Measurements from ENCODE around the gene CTSA.

- TF ChIP-seq, protein P1, sequence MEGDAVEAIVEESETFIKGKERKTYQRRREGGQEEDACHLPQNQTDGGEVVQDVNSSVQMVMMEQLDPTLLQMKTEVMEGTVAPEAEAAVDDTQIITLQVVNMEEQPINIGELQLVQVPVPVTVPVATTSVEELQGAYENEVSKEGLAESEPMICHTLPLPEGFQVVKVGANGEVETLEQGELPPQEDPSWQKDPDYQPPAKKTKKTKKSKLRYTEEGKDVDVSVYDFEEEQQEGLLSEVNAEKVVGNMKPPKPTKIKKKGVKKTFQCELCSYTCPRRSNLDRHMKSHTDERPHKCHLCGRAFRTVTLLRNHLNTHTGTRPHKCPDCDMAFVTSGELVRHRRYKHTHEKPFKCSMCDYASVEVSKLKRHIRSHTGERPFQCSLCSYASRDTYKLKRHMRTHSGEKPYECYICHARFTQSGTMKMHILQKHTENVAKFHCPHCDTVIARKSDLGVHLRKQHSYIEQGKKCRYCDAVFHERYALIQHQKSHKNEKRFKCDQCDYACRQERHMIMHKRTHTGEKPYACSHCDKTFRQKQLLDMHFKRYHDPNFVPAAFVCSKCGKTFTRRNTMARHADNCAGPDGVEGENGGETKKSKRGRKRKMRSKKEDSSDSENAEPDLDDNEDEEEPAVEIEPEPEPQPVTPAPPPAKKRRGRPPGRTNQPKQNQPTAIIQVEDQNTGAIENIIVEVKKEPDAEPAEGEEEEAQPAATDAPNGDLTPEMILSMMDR (conservative IDR thresholded peaks at IDR 0.05; ENCODE audit: low read depth in 2 of 2): no peak
- TF ChIP-seq EZH2 (IDR thresholded peaks at IDR 0.05; ENCODE audit: low read depth, unreplicated experiment) (no peak), POLR2AphosphoS5 (IDR thresholded peaks at IDR 0.05; ENCODE audit: low read depth) (no peak), REST (IDR thresholded peaks at IDR 0.05; ENCODE audit: unreplicated experiment) (no peak), CREB1 (CRISPR knock-in tag; IDR thresholded peaks at IDR 0.05; ENCODE audit: low read depth) (no peak), EZH2phosphoT487 (IDR thresholded peaks at IDR 0.05; ENCODE audit: unreplicated experiment) (no peak), JUNB (IDR thresholded peaks at IDR 0.05; ENCODE audit: unreplicated experiment) (no peak), ZNF331 (CRISPR knock-in tag; IDR thresholded peaks at IDR 0.05; ENCODE audit: low read depth) (no peak), ZNF114 (CRISPR knock-in tag; IDR thresholded peaks at IDR 0.05) (no peak), ETS1 (IDR thresholded peaks at IDR 0.05) (no peak), STAT1 (IDR thresholded peaks at IDR 0.05; ENCODE audit: unreplicated experiment) (no peak), NANOG (IDR thresholded peaks at IDR 0.05; ENCODE audit: borderline replicate concordance) (no peak)
Measured at GRCh38 chr20:45925821-45926506, 34.8 kb downstream of the CTSA start.

Data from GM23338 (cell line).